Neutrophil (primary cell): ENCODE data around the gene TNS3.

ENCODE experiments used
- H3K27ac ChIP-seq: fragments of 200-600 bp; sonication (generic); 2 replicates; pipeline ENCODE4 v1.5.1; 2016; ENCODE audit warnings: mild to moderate bottlenecking, moderate library complexity
- H3K27me3 ChIP-seq: fragments of 200-600 bp; sonication (generic); 2 replicates; pipeline ENCODE4 v1.6.0; 2016; ENCODE audit warnings: mild to moderate bottlenecking
- H3K36me3 ChIP-seq: fragments of 200-600 bp; sonication (generic); 2 replicates; pipeline ENCODE4 v1.5.1; 2017
- H3K4me1 ChIP-seq, 2 experiments: fragments of 200-600 bp in 1 of 2; sonication (generic) in 1 of 2; 1 replicate in 1 of 2; 2 replicates in 1 of 2; pipeline versions ENCODE4 v1.5.1 to v1.6.1; 2013 to 2016; ENCODE audit warnings: low read depth in 1 of 2, low read length in 1 of 2, mild to moderate bottlenecking in 1 of 2, moderate library complexity in 1 of 2; ENCODE audit not compliant: control insufficient read depth in 1 of 2, insufficient read depth in 1 of 2
- H3K4me3 ChIP-seq, 2 experiments: fragments of 200-600 bp in 1 of 2; sonication (generic) in 1 of 2; 1 replicate in 1 of 2; 2 replicates in 1 of 2; pipeline ENCODE4 v1.5.1; 2013 to 2016; ENCODE audit warnings: low read depth in 1 of 2, low read length in 1 of 2, mild to moderate bottlenecking in 1 of 2, moderate library complexity in 1 of 2
- H3K9me3 ChIP-seq: fragments of 200-600 bp; sonication (generic); 2 replicates; pipeline ENCODE4 v1.5.1; 2016
- TF ChIP-seq, protein P1 (sequence below): fragments of 200-600 bp; sonication (generic); IDR thresholded peaks from 2 replicates; pipeline ENCODE4 v1.5.1; 2016; ENCODE audit warnings: antibody characterized with exemption

TNS3 gene

DNA sequence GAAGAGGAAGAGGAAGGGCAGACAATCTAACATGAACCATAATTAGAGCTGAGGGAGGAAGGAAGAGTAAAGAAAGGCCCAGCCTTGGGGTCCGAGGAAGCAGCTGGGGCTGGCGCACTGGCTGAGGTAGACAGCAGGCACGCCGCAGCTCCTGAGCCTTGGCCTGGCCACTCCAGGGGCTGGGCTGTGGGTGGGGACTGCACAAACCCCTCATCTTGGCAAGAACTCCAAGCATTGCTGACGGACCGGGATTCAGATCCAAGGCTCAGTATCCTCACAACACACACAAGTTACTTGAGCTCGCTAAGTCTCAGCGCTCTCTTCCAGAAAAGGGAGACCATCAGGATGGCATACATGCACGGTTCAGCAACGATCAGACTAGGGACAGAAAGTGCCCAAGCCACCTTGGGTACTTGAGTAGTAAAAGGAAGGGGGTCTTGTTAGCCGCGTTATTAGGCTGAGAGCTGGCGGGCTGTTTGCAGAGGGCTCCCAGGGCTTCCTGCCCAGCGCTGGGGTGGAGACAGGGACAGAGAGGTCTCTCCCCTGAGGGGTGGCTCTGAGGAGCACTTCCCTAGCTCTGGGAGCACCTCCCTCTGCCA lies 4.5 kb downstream of the TNS3 start:
- no peaks in the 10 kb centered on the region for H3K9me3 ChIP-seq
- no peaks in the 10 kb centered on the region for H3K36me3 ChIP-seq
- peaks cover 42% of the 10 kb centered on the region for H3K27me3 ChIP-seq
- H3K4me1 ChIP-seq, result peaks cover 0 to 11% of the 10 kb centered on the region in 2 experiments
- H3K27ac ChIP-seq, result no peak overlapping the region
- TF ChIP-seq, protein P1, sequence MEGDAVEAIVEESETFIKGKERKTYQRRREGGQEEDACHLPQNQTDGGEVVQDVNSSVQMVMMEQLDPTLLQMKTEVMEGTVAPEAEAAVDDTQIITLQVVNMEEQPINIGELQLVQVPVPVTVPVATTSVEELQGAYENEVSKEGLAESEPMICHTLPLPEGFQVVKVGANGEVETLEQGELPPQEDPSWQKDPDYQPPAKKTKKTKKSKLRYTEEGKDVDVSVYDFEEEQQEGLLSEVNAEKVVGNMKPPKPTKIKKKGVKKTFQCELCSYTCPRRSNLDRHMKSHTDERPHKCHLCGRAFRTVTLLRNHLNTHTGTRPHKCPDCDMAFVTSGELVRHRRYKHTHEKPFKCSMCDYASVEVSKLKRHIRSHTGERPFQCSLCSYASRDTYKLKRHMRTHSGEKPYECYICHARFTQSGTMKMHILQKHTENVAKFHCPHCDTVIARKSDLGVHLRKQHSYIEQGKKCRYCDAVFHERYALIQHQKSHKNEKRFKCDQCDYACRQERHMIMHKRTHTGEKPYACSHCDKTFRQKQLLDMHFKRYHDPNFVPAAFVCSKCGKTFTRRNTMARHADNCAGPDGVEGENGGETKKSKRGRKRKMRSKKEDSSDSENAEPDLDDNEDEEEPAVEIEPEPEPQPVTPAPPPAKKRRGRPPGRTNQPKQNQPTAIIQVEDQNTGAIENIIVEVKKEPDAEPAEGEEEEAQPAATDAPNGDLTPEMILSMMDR, result no peak
- H3K4me3 ChIP-seq, result no peak overlapping the region

DNA sequence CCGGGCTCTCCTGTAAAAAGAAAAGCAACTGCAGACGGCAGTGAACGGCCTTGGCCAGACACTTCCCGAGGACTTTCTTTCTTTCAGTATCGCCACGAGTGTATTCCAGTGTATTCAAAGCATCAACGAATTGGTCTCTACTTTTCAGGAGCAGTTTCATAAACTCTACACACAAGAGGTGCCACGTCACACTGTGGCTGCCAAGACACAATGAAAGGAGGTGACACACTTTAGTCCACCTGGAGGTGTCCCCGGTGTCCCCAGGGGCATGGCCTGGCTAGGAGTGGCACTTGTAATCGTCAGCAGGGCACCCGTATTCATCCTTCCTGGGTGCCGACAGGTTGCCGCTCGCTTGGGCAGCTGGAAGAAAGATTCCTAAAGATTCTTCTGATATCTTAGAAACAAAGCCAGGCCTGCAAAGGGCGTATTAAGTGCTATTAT lies 5.0 kb downstream of the TNS3 start:
- Histone ChIP-seq H3K36me3 (no peaks in the 10 kb centered on the region), H3K4me1 (peaks cover under 1 to 15% of the 10 kb centered on the region in 2 experiments), H3K9me3 (no peaks in the 10 kb centered on the region), H3K4me3 (no peak overlapping the region), H3K27me3 (peaks cover 40% of the 10 kb centered on the region), H3K27ac (no peak overlapping the region)
- TF ChIP-seq, protein P1, result no peak

DNA sequence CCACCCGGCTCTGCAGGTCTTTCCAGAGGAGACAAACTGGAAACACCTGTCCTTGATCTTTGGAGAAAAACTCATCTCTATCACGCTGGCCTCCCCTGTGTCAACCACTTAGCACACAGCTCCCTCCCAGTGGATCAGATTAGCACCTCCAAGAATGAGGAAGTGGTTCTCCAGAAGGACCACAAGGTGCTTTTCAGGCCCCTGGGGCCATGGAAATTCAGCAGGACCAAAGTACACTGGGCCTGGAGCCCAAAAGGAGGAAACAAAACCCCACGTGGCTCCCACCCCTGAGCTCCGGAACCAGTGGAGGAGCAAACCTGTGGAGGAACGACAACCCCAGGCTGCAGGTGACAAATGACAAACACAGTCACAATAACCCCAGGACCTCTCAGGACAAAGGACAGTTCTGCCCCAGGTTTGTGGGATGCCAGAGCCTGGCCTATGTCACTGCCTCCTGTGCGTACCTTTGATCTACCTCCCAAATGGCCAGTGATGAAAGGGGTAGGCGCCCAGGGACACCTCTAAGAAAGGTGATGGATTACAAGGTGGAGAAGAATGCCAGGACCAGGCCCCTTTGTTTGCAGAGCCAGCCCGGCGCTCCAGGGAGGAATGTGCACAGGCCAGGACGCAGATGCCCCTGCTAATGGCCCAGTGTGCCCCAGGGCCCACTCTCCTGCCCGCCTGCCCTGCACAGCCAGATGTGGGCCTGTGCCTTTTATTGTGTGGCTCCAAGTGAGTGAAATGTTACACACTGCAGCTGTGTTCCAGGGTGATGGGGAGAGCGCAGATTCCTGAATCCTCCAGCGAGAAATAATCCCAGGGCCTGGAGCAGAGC lies 5.7 kb downstream of the TNS3 start:
- Histone ChIP-seq H3K27ac (no peak overlapping the region), H3K4me3 (no peak overlapping the region), H3K27me3 (peaks cover 40% of the 10 kb centered on the region), H3K36me3 (no peaks in the 10 kb centered on the region), H3K9me3 (no peaks in the 10 kb centered on the region), H3K4me1 (peaks cover 7 to 15% of the 10 kb centered on the region in 2 experiments)
- TF ChIP-seq, protein P1, result no peak

DNA sequence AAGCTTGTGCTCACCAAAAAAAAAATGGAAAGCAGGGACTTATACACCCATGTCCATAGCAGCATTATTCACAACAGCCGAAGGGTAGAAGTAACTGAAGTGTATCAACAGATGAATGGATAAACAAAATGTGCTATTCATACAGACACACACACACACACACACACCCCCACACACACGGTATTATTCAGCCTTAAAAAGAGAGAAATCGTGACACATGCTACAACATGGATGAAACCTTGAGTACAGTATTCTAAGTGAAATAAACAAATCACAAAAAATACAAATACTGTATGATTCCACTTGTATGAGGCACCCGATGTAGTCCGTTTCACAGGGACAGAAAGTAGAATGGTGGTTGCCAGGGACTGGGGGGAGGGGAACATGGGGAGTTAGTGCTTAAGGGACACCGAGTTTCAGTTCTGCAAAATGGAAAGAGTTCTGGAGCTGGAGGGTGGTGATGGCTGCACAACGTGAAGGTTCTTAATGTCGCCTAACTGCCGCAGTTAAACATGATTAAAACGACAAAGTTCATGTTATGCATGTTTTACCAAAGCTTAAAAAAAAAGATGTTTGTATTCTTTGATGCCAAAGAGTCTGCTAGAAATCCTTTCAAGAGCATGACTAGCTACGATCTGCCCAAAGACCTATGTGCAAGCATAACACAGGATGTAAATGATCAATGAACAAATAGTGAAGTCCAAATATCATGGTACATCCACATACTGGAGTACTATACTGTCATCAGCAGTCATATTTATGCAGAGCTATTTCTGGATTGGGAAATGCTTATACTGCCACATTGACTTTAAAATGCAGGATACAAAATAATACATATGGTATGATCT lies 7.2 kb downstream of the TNS3 start:
- Histone ChIP-seq H3K36me3 (no peaks in the 10 kb centered on the region), H3K4me3 (no peak overlapping the region), H3K27ac (no peak overlapping the region), H3K4me1 (peaks cover 11 to 17% of the 10 kb centered on the region in 2 experiments), H3K9me3 (no peaks in the 10 kb centered on the region), H3K27me3 (peaks cover 24% of the 10 kb centered on the region)
- TF ChIP-seq, protein P1, result no peak

DNA sequence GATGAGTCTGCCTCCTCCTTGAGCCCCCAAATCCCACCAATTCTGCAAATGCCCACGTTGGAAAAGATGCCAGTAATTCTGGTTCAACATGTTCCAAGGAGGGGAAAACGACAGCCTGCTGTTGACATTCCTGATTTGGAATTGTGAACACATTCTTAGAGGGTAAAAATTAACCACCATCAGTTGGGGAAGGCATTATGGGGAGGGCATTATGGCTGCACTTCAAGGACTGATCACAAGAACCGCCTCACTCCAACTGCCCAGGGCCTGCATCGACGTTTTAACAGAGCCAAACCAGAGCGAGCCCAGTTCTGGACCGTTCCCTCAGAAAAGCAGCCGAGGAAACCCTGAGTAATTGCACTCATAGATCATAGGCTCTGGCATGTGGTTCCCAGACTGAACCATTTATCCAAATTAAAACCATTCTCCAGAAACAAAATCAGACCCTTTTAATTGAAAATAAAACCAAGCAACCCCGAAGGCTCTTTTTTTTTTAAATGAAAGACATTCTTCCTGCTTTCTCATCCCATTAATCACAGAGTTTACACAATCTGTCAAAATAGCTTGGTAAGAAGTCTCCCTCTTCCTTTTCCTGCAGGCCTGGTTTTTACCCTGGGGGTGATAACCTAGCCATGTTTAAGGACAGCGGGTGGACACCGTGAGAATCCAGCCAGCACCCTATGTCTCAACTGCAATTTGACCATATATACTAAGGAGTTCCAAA lies 8.0 kb downstream of the TNS3 start:
- peaks cover 11 to 17% of the 10 kb centered on the region in 2 experiments for H3K4me1 ChIP-seq
- TF ChIP-seq, protein P1, result no peak
- H3K9me3 ChIP-seq, result no peaks in the 10 kb centered on the region
- no peak overlapping the region for H3K27ac ChIP-seq
- no peak overlapping the region for H3K4me3 ChIP-seq
- H3K27me3 ChIP-seq, result peaks cover 16% of the 10 kb centered on the region
- no peaks in the 10 kb centered on the region for H3K36me3 ChIP-seq
